ENCODE data around the gene PPP1R9A. TPM values are rescaled to one million over a fixed set of nuclear protein-coding genes. Genes with fewer than 3 reads are reported as not detected.

The PPP1R9A gene
- total RNA-seq, 4 donors from 2014 or later = 22.4 to 27.5 (median 23.3) TPM

DNA sequence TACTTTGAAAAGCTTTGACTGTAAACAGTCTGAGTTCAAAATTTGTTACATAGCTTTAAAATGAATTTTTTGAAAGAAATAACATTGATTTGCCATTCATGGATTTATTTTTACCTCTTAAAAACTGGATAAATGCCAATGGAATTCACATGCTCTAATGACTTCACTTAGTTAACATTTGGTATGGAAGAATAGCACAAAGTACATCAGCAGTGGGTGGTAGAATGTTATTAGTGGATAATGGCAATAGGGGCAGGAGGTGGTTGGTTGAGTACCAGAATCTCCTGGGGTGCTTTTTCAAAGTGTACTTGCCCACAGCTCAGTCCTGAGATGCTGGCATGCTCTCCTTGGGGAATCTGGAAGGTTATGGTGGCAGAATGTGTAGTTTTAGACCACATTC, 4.7 kb downstream of the PPP1R9A start:
- Histone ChIP-seq H3K9me3 (no peaks in the 10 kb centered on the region), H3K27me3 (no peaks in the 10 kb centered on the region), H3K36me3 (no peaks in the 10 kb centered on the region), H3K4me3 (no peak overlapping the region), H3K27ac (replicated peaks in 1 of 4) (no peak overlapping the region), H3K4me1 (peaks cover 12 to 47% (median 36%) of the 10 kb centered on the region in 4 donors)
- no peak for DNase-seq (ENCODE audit: extremely low spot score)
- TF ChIP-seq, protein P1, sequence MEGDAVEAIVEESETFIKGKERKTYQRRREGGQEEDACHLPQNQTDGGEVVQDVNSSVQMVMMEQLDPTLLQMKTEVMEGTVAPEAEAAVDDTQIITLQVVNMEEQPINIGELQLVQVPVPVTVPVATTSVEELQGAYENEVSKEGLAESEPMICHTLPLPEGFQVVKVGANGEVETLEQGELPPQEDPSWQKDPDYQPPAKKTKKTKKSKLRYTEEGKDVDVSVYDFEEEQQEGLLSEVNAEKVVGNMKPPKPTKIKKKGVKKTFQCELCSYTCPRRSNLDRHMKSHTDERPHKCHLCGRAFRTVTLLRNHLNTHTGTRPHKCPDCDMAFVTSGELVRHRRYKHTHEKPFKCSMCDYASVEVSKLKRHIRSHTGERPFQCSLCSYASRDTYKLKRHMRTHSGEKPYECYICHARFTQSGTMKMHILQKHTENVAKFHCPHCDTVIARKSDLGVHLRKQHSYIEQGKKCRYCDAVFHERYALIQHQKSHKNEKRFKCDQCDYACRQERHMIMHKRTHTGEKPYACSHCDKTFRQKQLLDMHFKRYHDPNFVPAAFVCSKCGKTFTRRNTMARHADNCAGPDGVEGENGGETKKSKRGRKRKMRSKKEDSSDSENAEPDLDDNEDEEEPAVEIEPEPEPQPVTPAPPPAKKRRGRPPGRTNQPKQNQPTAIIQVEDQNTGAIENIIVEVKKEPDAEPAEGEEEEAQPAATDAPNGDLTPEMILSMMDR (IDR thresholded peaks at IDR 0.05) = no peak
- TF ChIP-seq POLR2AphosphoS5 (IDR thresholded peaks at IDR 0.05) = no peak
- no peak for TF ChIP-seq EP300 (IDR thresholded peaks at IDR 0.05)
- TF ChIP-seq POLR2A (IDR thresholded peaks at IDR 0.05; ENCODE audit: low read depth) = no peak
- intact Hi-C loops (cut with DNase I) = no loop called here

DNA sequence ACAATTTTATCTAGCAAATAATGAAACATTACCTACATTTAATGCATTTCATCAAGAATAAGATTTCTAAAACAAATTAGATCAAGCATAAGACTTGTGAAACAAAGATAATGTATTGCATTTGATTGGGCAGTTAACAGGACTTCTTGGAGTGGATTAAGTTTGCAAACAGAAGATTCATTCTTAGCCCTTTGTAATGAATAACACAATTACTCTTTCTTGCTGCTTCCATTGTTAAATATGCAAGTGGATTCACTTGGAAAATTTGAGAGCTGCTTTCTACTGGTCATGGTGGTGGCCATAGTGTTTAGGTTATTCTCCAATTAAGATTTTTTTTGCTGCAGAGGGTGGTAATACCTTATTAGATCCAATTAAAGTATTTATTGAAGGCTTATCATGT, 6.0 kb downstream of the PPP1R9A start:
- TF ChIP-seq EP300 (IDR thresholded peaks at IDR 0.05) (no peak), POLR2AphosphoS5 (IDR thresholded peaks at IDR 0.05) (no peak), POLR2A (IDR thresholded peaks at IDR 0.05; ENCODE audit: low read depth) (no peak)
- TF ChIP-seq, protein P1 (IDR thresholded peaks at IDR 0.05) = no peak
- intact Hi-C loops (cut with DNase I) = no loop called here
- no peaks in the 10 kb centered on the region for H3K27me3 ChIP-seq

DNA sequence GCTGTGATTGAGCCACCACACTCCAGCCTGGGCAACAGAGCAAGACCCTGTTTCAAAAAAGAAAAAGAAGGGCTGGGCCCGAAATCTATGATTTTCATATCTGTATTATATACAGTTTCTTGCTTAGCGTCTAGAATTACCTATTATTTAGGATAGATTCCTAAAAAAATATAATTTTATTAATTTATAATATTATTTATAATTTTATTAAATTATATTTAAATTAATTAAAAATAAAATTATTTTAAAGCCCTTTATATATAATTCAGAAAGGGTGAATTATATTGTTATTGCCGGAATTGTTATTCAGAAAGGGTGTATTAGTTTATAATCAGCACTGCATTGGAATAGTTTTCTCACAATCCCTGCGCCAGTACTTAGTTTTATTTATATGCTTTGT, 14.5 kb downstream of the PPP1R9A start:
- Histone ChIP-seq H3K27me3 (no peaks in the 10 kb centered on the region), H3K4me3 (no peak overlapping the region), H3K27ac (replicated peaks in 1 of 4) (no peak overlapping the region), H3K4me1 (peaks cover 0 to 5% (median 2%) of the 10 kb centered on the region in 4 donors), H3K9me3 (no peaks in the 10 kb centered on the region), H3K36me3 (no peaks in the 10 kb centered on the region)
- intact Hi-C loops (cut with DNase I) = no loop called here
- TF ChIP-seq EP300 (IDR thresholded peaks at IDR 0.05) (no peak), POLR2A (IDR thresholded peaks at IDR 0.05; ENCODE audit: low read depth) (no peak)
- no peak for DNase-seq (ENCODE audit: extremely low spot score)
- 68% methylated on average over 4 of the region's 4 CpGs for WGBS

More for the DNA sequence above, 6.0 kb downstream of the PPP1R9A start:
- no peak overlapping the region for H3K27ac ChIP-seq (replicated peaks in 1 of 4)
- no peaks in the 10 kb centered on the region for H3K36me3 ChIP-seq
- H3K4me1 ChIP-seq = peaks cover 8 to 41% (median 30%) of the 10 kb centered on the region in 4 donors
- no peak overlapping the region for H3K4me3 ChIP-seq
- DNase-seq (ENCODE audit: extremely low spot score) = no peak
- H3K9me3 ChIP-seq = no peaks in the 10 kb centered on the region

DNA sequence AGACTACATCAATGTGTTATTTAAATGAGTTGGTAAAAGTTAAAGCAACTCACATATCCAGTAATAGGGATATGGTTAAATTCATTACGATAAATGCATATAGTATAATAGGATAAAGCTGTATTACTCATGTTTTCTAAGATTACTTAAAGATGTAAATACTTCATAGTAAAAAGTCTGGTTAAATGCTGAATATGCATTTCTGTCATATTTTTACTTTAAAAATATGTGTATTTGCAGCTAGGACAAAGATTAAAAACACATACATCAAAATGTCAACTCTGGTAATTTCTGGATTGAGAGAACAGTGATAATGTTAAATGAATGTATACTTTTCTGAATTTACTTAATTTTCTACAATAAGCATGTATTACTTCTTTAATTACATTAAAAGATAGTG, 15.1 kb downstream of the PPP1R9A start:
- DNase-seq (ENCODE audit: extremely low spot score) = no peak
- no peak for TF ChIP-seq POLR2A (IDR thresholded peaks at IDR 0.05; ENCODE audit: low read depth)
- no peak for TF ChIP-seq POLR2AphosphoS5 (IDR thresholded peaks at IDR 0.05)
- TF ChIP-seq, protein P1 (IDR thresholded peaks at IDR 0.05) = no peak
- TF ChIP-seq EP300 (IDR thresholded peaks at IDR 0.05) = no peak
- intact Hi-C loops (cut with DNase I) = no loop called here
- no peaks in the 10 kb centered on the region for H3K9me3 ChIP-seq
- H3K27me3 ChIP-seq = no peaks in the 10 kb centered on the region
- H3K27ac ChIP-seq (replicated peaks in 1 of 4) = no peak overlapping the region
- peaks cover 0 to 5% (median 2%) of the 10 kb centered on the region in 4 donors for H3K4me1 ChIP-seq
- WGBS = 95% methylated on average over 1 of the region's 1 CpG
- H3K4me3 ChIP-seq = no peak overlapping the region
- no peaks in the 10 kb centered on the region for H3K36me3 ChIP-seq

DNA sequence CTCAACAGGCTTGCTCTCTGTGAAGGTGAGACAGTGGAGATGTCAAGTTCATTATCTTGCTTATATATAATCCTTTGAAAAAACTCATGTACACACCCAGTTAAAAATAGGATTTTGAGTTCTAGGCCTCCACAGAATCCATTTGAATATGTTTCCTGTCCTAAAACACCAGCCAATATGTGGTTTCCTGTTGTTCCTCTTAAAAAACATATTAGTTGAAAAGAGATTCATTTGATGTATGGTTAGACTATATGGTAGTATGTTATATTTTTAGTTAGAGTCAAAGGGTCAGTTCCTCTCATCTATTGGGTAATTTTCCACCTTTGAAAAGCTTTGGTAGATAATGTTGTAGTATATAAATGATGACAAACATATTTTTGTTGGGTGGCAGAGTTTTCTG, 16.0 kb downstream of the PPP1R9A start:
- Histone ChIP-seq H3K36me3 (no peaks in the 10 kb centered on the region), H3K4me3 (no peak overlapping the region), H3K27me3 (no peaks in the 10 kb centered on the region), H3K4me1 (peaks cover 0 to 5% (median 2%) of the 10 kb centered on the region in 4 donors), H3K27ac (replicated peaks in 1 of 4) (no peak overlapping the region), H3K9me3 (no peaks in the 10 kb centered on the region)
- intact Hi-C loops (cut with DNase I) = no loop called here
- DNase-seq (ENCODE audit: extremely low spot score) = no peak
- TF ChIP-seq, protein P1 (IDR thresholded peaks at IDR 0.05) = no peak
- no peak for TF ChIP-seq POLR2AphosphoS5 (IDR thresholded peaks at IDR 0.05)
- no peak for TF ChIP-seq POLR2A (IDR thresholded peaks at IDR 0.05; ENCODE audit: low read depth)
- TF ChIP-seq EP300 (IDR thresholded peaks at IDR 0.05) = no peak

Measured in esophagus muscularis mucosa (tissue), 4 donors.